Endothelial cell (in vitro differentiated cells): ENCODE measurements around the gene TSPAN31. TPM values are rescaled to one million over a fixed set of nuclear protein-coding genes. Genes with fewer than 3 reads are reported as not detected.

Experiments
- DNase-seq: peaks from one replicate; pipeline ENCODE4 v3.0.0; 2021; ENCODE audit warnings: low spot score
- H3K27ac Mint-ChIP-seq: one replicate; pipeline ENCODE4 v1.8.0; 2021; ENCODE audit warnings: mixed read lengths, inconsistent platforms; ENCODE audit not compliant: unreplicated experiment
- H3K27me3 Mint-ChIP-seq: one replicate; pipeline ENCODE4 v1.8.0; 2021; ENCODE audit warnings: mild to moderate bottlenecking, moderate library complexity, mixed read lengths, inconsistent platforms; ENCODE audit not compliant: unreplicated experiment
- H3K36me3 Mint-ChIP-seq: one replicate; pipeline ENCODE4 v1.8.0; 2021; ENCODE audit warnings: mild to moderate bottlenecking, low read depth, mixed read lengths, inconsistent platforms; ENCODE audit not compliant: unreplicated experiment
- H3K4me1 Mint-ChIP-seq: one replicate; pipeline ENCODE4 v1.8.0; 2021; ENCODE audit warnings: mild to moderate bottlenecking, mixed read lengths, inconsistent platforms; ENCODE audit not compliant: unreplicated experiment
- H3K4me3 Mint-ChIP-seq: one replicate; pipeline ENCODE4 v1.8.0; 2021; ENCODE audit warnings: mild to moderate bottlenecking, mixed read lengths, inconsistent platforms; ENCODE audit not compliant: unreplicated experiment
- H3K9me3 Mint-ChIP-seq: one replicate; pipeline ENCODE4 v1.8.0; 2021; ENCODE audit warnings: mixed read lengths, inconsistent platforms; ENCODE audit not compliant: unreplicated experiment
- CTCF ChIP-seq: fragments of 200-600 bp; sonication (generic); IDR thresholded peaks from one replicate; pipeline ENCODE4 v1.5.0; 2021; ENCODE audit warnings: antibody characterized with exemption; ENCODE audit not compliant: unreplicated experiment
- long read RNA-seq: library from polyadenylated mRNA; unstranded; transcript quantifications from one replicate; pipeline ENCODE4 v2.0.0, GENCODE V29; 2020; ENCODE audit not compliant: unreplicated experiment
- total RNA-seq: library from RNA; stranded (reverse); fragmentation: NEBNext Ultra II Directional; extraction: Animal tissue kit (Norgen Biotek cat#: 25700); gene quantifications from one replicate; pipeline ENCODE4 v1.2.1, GENCODE V29; 2021; ENCODE audit not compliant: unreplicated experiment

Gene TSPAN31
- 21.8 TPM for total RNA-seq
- long read RNA-seq, transcript TSPAN31-201 (6 exons, 1,849 nt), result major isoform, 10 of 14 reads
- long read RNA-seq, partial matches to known transcripts, result 2 of 14 reads
- long read RNA-seq, other reads (novel, unspliced or antisense), result 1 of 14 reads

GRCh38 chr12:57744777-57745484 lies at the start of gene TSPAN31:
Gene TSPAN31, plus strand, starts transcription at chr12:57745039. Its CDS starts 116 bp downstream, at chr12:57745155.
- Mint-ChIP-seq H3K4me3 (peak within 1 kb of the TSS; percentile 97), H3K9me3 (no peaks in the 10 kb centered on the region), H3K27me3 (peaks cover 16% of the 10 kb centered on the region), H3K27ac (peak within 1 kb of the TSS; percentile 99), H3K36me3 (peaks cover 25% of the 10 kb centered on the region), H3K4me1 (peaks cover 45% of the 10 kb centered on the region)
- TF ChIP-seq CTCF, result no peak
- peak; percentile 81 for DNase-seq

- peak overlapping the region; percentile 52 for H3K4me3 Mint-ChIP-seq
- no peaks in the 10 kb centered on the region for H3K4me1 Mint-ChIP-seq
- H3K27ac Mint-ChIP-seq, result no peak overlapping the region
- H3K36me3 Mint-ChIP-seq, result peaks cover 40% of the 10 kb centered on the region
- TF ChIP-seq CTCF, result no peak
- H3K9me3 Mint-ChIP-seq, result no peaks in the 10 kb centered on the region
- peaks cover 3% of the 10 kb centered on the region for H3K27me3 Mint-ChIP-seq
- no peak for DNase-seq
These were observed 48.9 kb upstream of the TSPAN31 start for GRCh38 chr12:57695770-57696432.

- H3K4me1 Mint-ChIP-seq, result no peaks in the 10 kb centered on the region
- no peak for DNase-seq
- peak overlapping the region; percentile 14 for H3K4me3 Mint-ChIP-seq
- TF ChIP-seq CTCF, result no peak
- H3K27ac Mint-ChIP-seq, result peak overlapping the region; percentile 52
- peaks cover 42% of the 10 kb centered on the region for H3K36me3 Mint-ChIP-seq
- no peaks in the 10 kb centered on the region for H3K9me3 Mint-ChIP-seq
- peaks cover 3% of the 10 kb centered on the region for H3K27me3 Mint-ChIP-seq
These were observed 47.8 kb upstream of the TSPAN31 start for GRCh38 chr12:57697076-57697475.

- Mint-ChIP-seq H3K36me3 (peaks cover 55% of the 10 kb centered on the region), H3K4me1 (no peaks in the 10 kb centered on the region), H3K27me3 (peaks cover 3% of the 10 kb centered on the region), H3K9me3 (no peaks in the 10 kb centered on the region), H3K27ac (no peak overlapping the region), H3K4me3 (no peak overlapping the region)
- DNase-seq, result no peak
- no peak for TF ChIP-seq CTCF
These were observed 46.4 kb upstream of the TSPAN31 start for GRCh38 chr12:57698414-57698813.

- Mint-ChIP-seq H3K4me1 (no peaks in the 10 kb centered on the region), H3K27ac (no peak overlapping the region), H3K4me3 (peak overlapping the region; percentile 24), H3K36me3 (peaks cover 66% of the 10 kb centered on the region), H3K9me3 (no peaks in the 10 kb centered on the region), H3K27me3 (peaks cover 3% of the 10 kb centered on the region)
- no peak for TF ChIP-seq CTCF
- no peak for DNase-seq
These were observed 44.5 kb upstream of the TSPAN31 start for GRCh38 chr12:57700317-57700716.
